HL-60 (cell line): ENCODE measurements around the gene SYNGAP1.
"Not testable (repeated sequence)": the region's sequence is repeated elsewhere in the genome, so short reads cannot be mapped to it uniquely, and the experiment has no call there.

Source experiments
- CTCF ChIP-seq: IDR thresholded peaks from one replicate; pipeline ENCODE4 v1.5.1; 2011; ENCODE audit warnings: low read length, control low read depth, inconsistent platforms; ENCODE audit not compliant: insufficient read depth
- GABPA ChIP-seq: IDR thresholded peaks from 2 replicates; pipeline ENCODE4 v1.6.1; 2012; ENCODE audit warnings: low read depth
- POLR2AphosphoS5 ChIP-seq: IDR thresholded peaks from 2 replicates; pipeline ENCODE4 v1.6.1; 2012; ENCODE audit warnings: low read depth
- REST ChIP-seq: IDR thresholded peaks from 2 replicates; pipeline ENCODE4 v1.6.1; 2012; ENCODE audit warnings: low read depth; ENCODE audit not compliant: insufficient replicate concordance
- SPI1 ChIP-seq: IDR thresholded peaks from 2 replicates; pipeline ENCODE4 v1.6.1; 2012; ENCODE audit warnings: low read depth, mild to moderate bottlenecking, borderline replicate concordance

- not testable (repeated sequence) for TF ChIP-seq CTCF, SPI1, REST, POLR2AphosphoS5, GABPA
These were observed 40.7 kb upstream of the SYNGAP1 start for GRCh38 chr6:33379184-33379583.
